A549 (cell line): ENCODE data around the gene TBC1D24. TPM values are rescaled to one million over a fixed set of nuclear protein-coding genes. Genes with fewer than 3 reads are reported as not detected.

ENCODE experiments used
- ATAC-seq, 2 experiments: fragments of 200-7000 bp in 1 of 2; fragments of >200 bp in 1 of 2; cut with Nextera tagmentation in 1 of 2; cut with Tn5 transposase in 1 of 2; 3 replicates each; pipeline versions ENCODE4 v1.8.0 to v1.9.1; 2018 to 2020; ENCODE audit warnings: mild to moderate bottlenecking in 1 of 2, moderate library complexity in 1 of 2
- CTCF ChIA-PET: fragments of 300-600 bp; sonication (Branson Sonifier 250); formaldehyde crosslinking; extraction: SDS; loops from one replicate; lab custom pipeline; 2021; ENCODE audit warnings: antibody characterized with exemption, inconsistent platforms; lab: Yijun Ruan, JAX
- POLR2A ChIA-PET: fragments of 350-600 bp; formaldehyde crosslinking; extraction: SDS; loops from one replicate; lab custom pipeline; 2021; ENCODE audit warnings: antibody characterized with exemption, inconsistent platforms; lab: Yijun Ruan, JAX
- DNase-seq, 2 experiments: peaks; one replicate each; pipeline versions ENCODE4 v3.0.0 to v3.0.0-alpha.2; 2011 to 2016; ENCODE audit warnings: low read depth in 1 of 2, low spot score in 1 of 2
- FAIRE-seq: peaks from 2 replicates; lab custom pipeline; 2011; peaks lifted over from hg19 to GRCh38; lab: Jason Lieb, UNC
- H3K27ac ChIP-seq, 2 experiments: fragments of >200 bp; sonication (Bioruptor Twin); formaldehyde crosslinking; 3 replicates each; pipeline ENCODE4 v1.5.1; 2016 to 2017
- H3K4me1 ChIP-seq: fragments of >200 bp; sonication (Bioruptor Twin); formaldehyde crosslinking; 3 replicates; pipeline ENCODE4 v1.6.1; 2016
- H3K4me2 ChIP-seq: fragments of >200 bp; sonication (Bioruptor Twin); formaldehyde crosslinking; 3 replicates; pipeline ENCODE4 v1.6.1; 2016
- H3K4me3 ChIP-seq: fragments of >200 bp; sonication (Bioruptor Twin); formaldehyde crosslinking; 3 replicates; pipeline ENCODE4 v1.5.1; 2016
- H3K9me3 ChIP-seq: fragments of >200 bp; sonication (Bioruptor Twin); formaldehyde crosslinking; 3 replicates; pipeline ENCODE4 v1.6.1; 2016
- CEBPB ChIP-seq, 2 experiments: fragments of >200 bp in 1 of 2; sonication (Bioruptor Twin) in 1 of 2; formaldehyde crosslinking in 1 of 2; IDR thresholded peaks; 2 replicates each; pipeline ENCODE4 v1.6.1; 2012 to 2016
- EHF ChIP-seq: fragments of 250-450 bp; sonication (Bioruptor Pico); IDR thresholded peaks from 2 replicates; pipeline ENCODE4 v1.5.0; 2020; ENCODE audit warnings: mild to moderate bottlenecking
- GATA3 ChIP-seq: IDR thresholded peaks from 2 replicates; pipeline ENCODE4 v1.6.1; 2012; ENCODE audit warnings: borderline replicate concordance
- HOXB13 ChIP-seq: fragments of 250-450 bp; sonication (Bioruptor Pico); IDR thresholded peaks from 2 replicates; pipeline ENCODE4 v1.5.0; 2020; ENCODE audit warnings: low read depth, mild to moderate bottlenecking, moderate library complexity
- HOXB5 ChIP-seq: fragments of 250-450 bp; sonication (Bioruptor Pico); IDR thresholded peaks from 2 replicates; pipeline ENCODE4 v1.5.0; 2020; ENCODE audit warnings: mild to moderate bottlenecking, moderate library complexity
- JUN ChIP-seq, 2 experiments: fragments of >200 bp; sonication (Bioruptor Twin); formaldehyde crosslinking; IDR thresholded peaks; 2 replicates in 1 of 2; 3 replicates in 1 of 2; pipeline ENCODE4 v1.6.1; 2016 to 2017
- KDM5A ChIP-seq: fragments of 200-600 bp; sonication (generic); IDR thresholded peaks from 2 replicates; pipeline ENCODE4 v1.6.1; 2016; ENCODE audit warnings: antibody characterized with exemption, mild to moderate bottlenecking
- MAFK ChIP-seq: fragments of 450-650 bp; IDR thresholded peaks from 2 replicates; pipeline ENCODE4 v1.6.1; 2014; ENCODE audit not compliant: partially characterized antibody
- MYC ChIP-seq: IDR thresholded peaks from 2 replicates; pipeline ENCODE4 v1.6.1; 2012; ENCODE audit warnings: mild to moderate bottlenecking, inconsistent platforms, low read length, improper control_type of control experiment, borderline replicate concordance
- NFE2L2 ChIP-seq: fragments of 150-350 bp; conservative IDR thresholded peaks from 2 replicates; pipeline ENCODE4 v1.6.1; 2014; ENCODE audit warnings: low read length
- NR3C1 ChIP-seq: fragments of >200 bp; sonication (Bioruptor Twin); formaldehyde crosslinking; IDR thresholded peaks from 3 replicates; pipeline ENCODE4 v1.6.1; 2017
- PHF8 ChIP-seq: fragments of 200-600 bp; sonication (generic); IDR thresholded peaks from 2 replicates; pipeline ENCODE4 v1.6.1; 2016; ENCODE audit warnings: low read depth, mild to moderate bottlenecking, antibody characterized with exemption, moderate library complexity, borderline replicate concordance
- SMC3 ChIP-seq: fragments of >200 bp; sonication (Bioruptor Twin); formaldehyde crosslinking; IDR thresholded peaks from 3 replicates; pipeline ENCODE4 v1.6.1; 2018; ENCODE audit warnings: inconsistent platforms
- ZC3H11A ChIP-seq: fragments of 450-650 bp; IDR thresholded peaks from 2 replicates; pipeline ENCODE4 v1.6.1; 2014; ENCODE audit warnings: antibody characterized with exemption, mild to moderate bottlenecking
- WGBS: methylation state at CpG from one replicate; pipeline ENCODE4 v1.1.6; 2017; ENCODE audit errors: missing lambda C conversion rate; 5-methylcytosine and 5-hydroxymethylcytosine counted together
- polyA plus RNA-seq, 4 experiments: library from polyadenylated mRNA; depleted of rRNA in 3 of 4; stranded (reverse); fragments of >200 nt; fragmentation: RNase III in 1 of 4; extraction: RNeasy Plus Mini Kit Qiagen cat#74134 plus additional on column Dnase treatment in 1 of 4; gene quantifications; 2 replicates in 3 of 4; 3 replicates in 1 of 4; pipeline ENCODE4 v1.2.3, GENCODE V29; 2011 to 2017
- TF ChIP-seq, protein P1 (sequence below): IDR thresholded peaks from 2 replicates; pipeline ENCODE4 v1.6.1; 2012
- TF ChIP-seq, protein P2 (sequence below): fragments of 250-450 bp; sonication (Bioruptor Pico); IDR thresholded peaks from 2 replicates; pipeline ENCODE4 v1.5.0; 2021; ENCODE audit warnings: mild to moderate bottlenecking, moderate library complexity, borderline replicate concordance
- TF ChIP-seq, protein P3 (sequence below): fragments of 200-600 bp; sonication (generic); IDR thresholded peaks from 2 replicates; pipeline ENCODE4 v1.6.1; 2016; ENCODE audit warnings: antibody characterized with exemption, mild to moderate bottlenecking, moderate library complexity

The TBC1D24 gene
- polyA plus RNA-seq, 2 of the 4 experiments (the other 2 are of a cell fraction) = 4.2 to 7.3 TPM

DNA sequence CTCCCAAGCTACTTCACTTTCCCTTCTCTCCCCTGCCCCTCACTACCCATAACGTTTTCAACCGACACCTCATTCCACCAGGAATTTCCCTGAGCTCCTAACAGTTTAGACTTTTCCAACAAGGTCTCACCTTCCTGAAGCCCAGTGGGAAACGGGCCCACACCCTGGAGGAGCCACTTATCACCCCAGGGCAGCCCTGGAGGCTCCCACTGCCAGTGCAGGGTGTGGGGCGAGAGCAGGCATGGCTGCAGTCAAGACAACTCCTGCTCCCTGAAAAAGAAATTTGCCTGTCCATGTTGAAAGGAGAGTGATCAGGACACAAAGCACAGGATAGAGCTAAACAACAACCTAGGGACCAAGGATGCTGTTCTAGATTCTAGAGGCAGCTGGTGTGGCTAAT is 47.4 kb upstream of the TBC1D24 start:
- H3K4me3 ChIP-seq = no peak overlapping the region
- DNase-seq (no peak), ATAC-seq (no peak), FAIRE-seq (no peak)
- WGBS = 75% methylated on average over 4 of the region's 4 CpGs
- peaks cover 17% of the 10 kb centered on the region; the same call in 2 of the 3 replicates for H3K4me1 ChIP-seq
- H3K9me3 ChIP-seq = no peaks in the 10 kb centered on the region
- ChIA-PET POLR2A (no interaction called here), CTCF (interaction anchor here (1.0 to 5.5 kb wide), 7 partner anchors 9 to 87 kb away, joined by 3 to 35 read pairs (median 7); partner anchors contain the start of genes ABCA3 and TBC1D24)
- H3K27ac ChIP-seq = no peak overlapping the region
- TF ChIP-seq EHF = no peak
- TF ChIP-seq, protein P1, sequence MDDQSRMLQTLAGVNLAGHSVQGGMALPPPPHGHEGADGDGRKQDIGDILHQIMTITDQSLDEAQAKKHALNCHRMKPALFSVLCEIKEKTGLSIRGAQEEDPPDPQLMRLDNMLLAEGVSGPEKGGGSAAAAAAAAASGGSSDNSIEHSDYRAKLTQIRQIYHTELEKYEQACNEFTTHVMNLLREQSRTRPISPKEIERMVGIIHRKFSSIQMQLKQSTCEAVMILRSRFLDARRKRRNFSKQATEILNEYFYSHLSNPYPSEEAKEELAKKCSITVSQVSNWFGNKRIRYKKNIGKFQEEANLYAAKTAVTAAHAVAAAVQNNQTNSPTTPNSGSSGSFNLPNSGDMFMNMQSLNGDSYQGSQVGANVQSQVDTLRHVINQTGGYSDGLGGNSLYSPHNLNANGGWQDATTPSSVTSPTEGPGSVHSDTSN = no peak
- no peak for TF ChIP-seq MAFK
- no peak overlapping the region for H3K4me2 ChIP-seq

DNA sequence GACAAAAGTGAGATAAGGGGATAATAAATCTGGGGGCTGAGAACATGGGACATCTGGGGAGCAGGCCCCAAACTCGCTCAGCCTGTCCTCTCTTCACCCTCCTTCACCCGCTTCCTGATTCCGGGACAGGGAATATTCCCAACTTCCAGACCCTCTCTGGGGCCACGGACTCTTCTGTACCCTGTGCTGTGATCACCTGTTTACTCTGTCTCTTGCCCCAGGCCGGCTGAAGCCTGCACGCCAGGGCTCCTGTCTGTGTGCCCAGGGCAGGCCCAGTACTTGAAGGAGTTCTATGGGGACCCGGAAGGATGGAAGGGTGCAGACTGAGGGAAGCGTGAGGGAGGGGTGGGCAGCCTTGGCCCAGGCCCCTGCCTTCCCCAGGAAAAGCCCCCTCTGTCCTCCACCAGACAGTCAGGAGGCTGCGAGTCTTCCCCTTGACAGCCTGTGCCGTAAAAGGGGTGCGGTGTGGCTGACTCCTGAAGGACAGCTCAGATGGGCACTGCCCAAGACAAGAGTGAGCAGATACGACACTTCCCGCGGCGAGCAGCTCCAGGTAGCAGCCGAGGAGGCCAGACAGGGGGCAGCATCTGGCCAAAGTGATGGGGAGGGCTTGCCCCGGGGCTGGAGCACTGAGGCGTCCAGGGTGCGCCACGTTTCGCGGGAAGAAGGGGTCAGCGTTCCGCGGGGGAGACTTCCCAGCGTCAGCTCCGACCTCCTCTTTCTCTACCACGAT is 46.7 kb upstream of the TBC1D24 start:
- Histone ChIP-seq H3K9me3 (no peaks in the 10 kb centered on the region), H3K4me2 (peak overlapping the region; percentile 94), H3K4me3 (peak overlapping the region; percentile 90), H3K4me1 (peaks cover 17% of the 10 kb centered on the region; the same call in 2 of the 3 replicates), H3K27ac (peak overlapping the region; percentile 83 to 91)
- TF ChIP-seq SMC3 (no peak), NFE2L2 (no peak), CEBPB (IDR thresholded peaks at IDR 0.05) (no peak), GATA3 (no peak), ZC3H11A (no peak), KDM5A (no peak), NR3C1 (no peak), HOXB13 (no peak), JUN (IDR thresholded peaks at IDR 0.05) (no peak)
- TF ChIP-seq, protein P2, sequence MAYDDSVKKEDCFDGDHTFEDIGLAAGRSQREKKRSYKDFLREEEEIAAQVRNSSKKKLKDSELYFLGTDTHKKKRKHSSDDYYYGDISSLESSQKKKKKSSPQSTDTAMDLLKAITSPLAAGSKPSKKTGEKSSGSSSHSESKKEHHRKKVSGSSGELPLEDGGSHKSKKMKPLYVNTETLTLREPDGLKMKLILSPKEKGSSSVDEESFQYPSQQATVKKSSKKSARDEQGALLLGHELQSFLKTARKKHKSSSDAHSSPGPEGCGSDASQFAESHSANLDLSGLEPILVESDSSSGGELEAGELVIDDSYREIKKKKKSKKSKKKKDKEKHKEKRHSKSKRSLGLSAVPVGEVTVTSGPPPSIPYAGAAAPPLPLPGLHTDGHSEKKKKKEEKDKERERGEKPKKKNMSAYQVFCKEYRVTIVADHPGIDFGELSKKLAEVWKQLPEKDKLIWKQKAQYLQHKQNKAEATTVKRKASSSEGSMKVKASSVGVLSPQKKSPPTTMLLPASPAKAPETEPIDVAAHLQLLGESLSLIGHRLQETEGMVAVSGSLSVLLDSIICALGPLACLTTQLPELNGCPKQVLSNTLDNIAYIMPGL (CRISPR knock-in tag) = no peak
- TF ChIP-seq, protein P3, sequence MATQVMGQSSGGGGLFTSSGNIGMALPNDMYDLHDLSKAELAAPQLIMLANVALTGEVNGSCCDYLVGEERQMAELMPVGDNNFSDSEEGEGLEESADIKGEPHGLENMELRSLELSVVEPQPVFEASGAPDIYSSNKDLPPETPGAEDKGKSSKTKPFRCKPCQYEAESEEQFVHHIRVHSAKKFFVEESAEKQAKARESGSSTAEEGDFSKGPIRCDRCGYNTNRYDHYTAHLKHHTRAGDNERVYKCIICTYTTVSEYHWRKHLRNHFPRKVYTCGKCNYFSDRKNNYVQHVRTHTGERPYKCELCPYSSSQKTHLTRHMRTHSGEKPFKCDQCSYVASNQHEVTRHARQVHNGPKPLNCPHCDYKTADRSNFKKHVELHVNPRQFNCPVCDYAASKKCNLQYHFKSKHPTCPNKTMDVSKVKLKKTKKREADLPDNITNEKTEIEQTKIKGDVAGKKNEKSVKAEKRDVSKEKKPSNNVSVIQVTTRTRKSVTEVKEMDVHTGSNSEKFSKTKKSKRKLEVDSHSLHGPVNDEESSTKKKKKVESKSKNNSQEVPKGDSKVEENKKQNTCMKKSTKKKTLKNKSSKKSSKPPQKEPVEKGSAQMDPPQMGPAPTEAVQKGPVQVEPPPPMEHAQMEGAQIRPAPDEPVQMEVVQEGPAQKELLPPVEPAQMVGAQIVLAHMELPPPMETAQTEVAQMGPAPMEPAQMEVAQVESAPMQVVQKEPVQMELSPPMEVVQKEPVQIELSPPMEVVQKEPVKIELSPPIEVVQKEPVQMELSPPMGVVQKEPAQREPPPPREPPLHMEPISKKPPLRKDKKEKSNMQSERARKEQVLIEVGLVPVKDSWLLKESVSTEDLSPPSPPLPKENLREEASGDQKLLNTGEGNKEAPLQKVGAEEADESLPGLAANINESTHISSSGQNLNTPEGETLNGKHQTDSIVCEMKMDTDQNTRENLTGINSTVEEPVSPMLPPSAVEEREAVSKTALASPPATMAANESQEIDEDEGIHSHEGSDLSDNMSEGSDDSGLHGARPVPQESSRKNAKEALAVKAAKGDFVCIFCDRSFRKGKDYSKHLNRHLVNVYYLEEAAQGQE = no peak
- ATAC-seq (peak; percentile 37 to 53; a peak in 5 of 6 replicates), FAIRE-seq (no peak), DNase-seq (peak in 1 of 2 experiments; percentile 44)
- ChIA-PET CTCF (interaction anchor here (0.9 to 5.5 kb wide), 8 partner anchors 10 to 94 kb away, joined by 3 to 35 read pairs (median 4); partner anchors contain the start of gene ABCA3), POLR2A (no interaction called here)
- 53% methylated on average over 27 of the region's 28 CpGs for WGBS

DNA sequence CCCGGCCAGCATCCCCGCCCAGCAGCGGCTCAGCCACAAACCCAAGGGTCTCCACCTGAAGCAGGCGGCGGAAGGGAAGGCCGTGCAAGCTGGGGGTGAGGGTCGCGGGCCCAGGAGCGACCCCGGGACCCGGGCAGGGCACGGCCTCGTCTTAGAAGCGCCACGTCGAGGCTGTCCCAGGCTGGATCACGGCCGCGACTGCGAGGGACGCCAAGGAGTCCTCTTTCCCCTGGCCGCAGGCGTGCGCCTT is 46.2 kb upstream of the TBC1D24 start:
- ChIA-PET POLR2A (no interaction called here), CTCF (interaction anchor here (0.9 to 5.5 kb wide), 6 partner anchors 10 to 95 kb away, joined by 3 to 35 read pairs (median 6); partner anchors contain the start of gene ABCA3)

More for the DNA sequence above, 46.2 kb upstream of the TBC1D24 start:
- 8% methylated on average over 10 of the region's 24 CpGs for WGBS
- TF ChIP-seq PHF8 = peak; percentile 50; the same call in 1 of the 2 replicates
- TF ChIP-seq HOXB5 (CRISPR knock-in tag) = no peak
- peak; percentile 54; the same call in 1 of the 2 replicates for TF ChIP-seq MYC
- no peak for FAIRE-seq
- peak overlapping the region; percentile 83 to 91 for H3K27ac ChIP-seq
- no peaks in the 10 kb centered on the region for H3K9me3 ChIP-seq
- ATAC-seq = peak; percentile 64 to 74; a peak in 5 of 6 replicates
- peaks cover 17% of the 10 kb centered on the region; the same call in 2 of the 3 replicates for H3K4me1 ChIP-seq
- H3K4me2 ChIP-seq = peak overlapping the region; percentile 94
- DNase-seq = no peak
- H3K4me3 ChIP-seq = peak overlapping the region; percentile 90
